ENCODE data around the gene OR51F2.
"Not testable (repeated sequence)": the region's sequence is repeated elsewhere in the genome, so short reads cannot be mapped to it uniquely, and the experiment has no call there.

OR51F2 gene

DNA sequence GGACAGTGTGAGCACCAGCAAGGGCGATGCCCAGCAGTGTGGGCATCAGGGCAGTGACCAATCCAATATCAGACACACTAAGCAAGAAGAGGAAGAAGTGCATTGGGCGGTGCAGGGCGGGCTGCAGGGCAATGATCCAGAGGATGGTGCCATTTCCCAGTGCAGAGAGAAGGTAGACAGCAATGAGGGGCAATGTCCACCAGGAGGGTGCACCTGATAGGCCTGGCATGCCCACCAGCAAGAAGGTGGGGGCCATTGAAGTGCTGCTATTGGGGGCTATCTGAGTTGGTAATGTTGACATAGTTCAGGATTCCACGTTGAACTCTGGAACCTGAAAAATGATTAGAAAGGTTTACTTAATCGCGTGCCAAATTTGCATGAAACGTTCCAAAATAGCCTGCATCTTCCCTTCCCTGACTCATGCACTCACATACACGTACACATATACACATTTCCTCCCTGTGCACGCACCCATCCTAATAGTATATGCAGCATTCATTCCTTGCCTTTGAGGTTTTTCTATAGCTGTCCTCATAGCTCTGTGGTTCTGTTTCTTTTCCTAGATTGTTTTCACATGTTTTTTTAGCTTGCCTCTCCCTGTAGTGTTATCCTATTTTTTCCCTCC lies 27.9 kb downstream of the OR51F2 start, which contains the start of gene OR51S1:
TSS of gene OR51S1 (minus strand) at position 301 of the 625 bp plus-strand sequence. CDS start at position 301, 0 bp downstream.
- no peak within 1 kb of the TSS for H3K4me3 ChIP-seq (ENCODE audit: low read depth, low read length)
- in situ Hi-C loops (cut with HindIII; ENCODE audit: low sequenced_read_pairs): no loop called here
- TF ChIP-seq, protein P1, sequence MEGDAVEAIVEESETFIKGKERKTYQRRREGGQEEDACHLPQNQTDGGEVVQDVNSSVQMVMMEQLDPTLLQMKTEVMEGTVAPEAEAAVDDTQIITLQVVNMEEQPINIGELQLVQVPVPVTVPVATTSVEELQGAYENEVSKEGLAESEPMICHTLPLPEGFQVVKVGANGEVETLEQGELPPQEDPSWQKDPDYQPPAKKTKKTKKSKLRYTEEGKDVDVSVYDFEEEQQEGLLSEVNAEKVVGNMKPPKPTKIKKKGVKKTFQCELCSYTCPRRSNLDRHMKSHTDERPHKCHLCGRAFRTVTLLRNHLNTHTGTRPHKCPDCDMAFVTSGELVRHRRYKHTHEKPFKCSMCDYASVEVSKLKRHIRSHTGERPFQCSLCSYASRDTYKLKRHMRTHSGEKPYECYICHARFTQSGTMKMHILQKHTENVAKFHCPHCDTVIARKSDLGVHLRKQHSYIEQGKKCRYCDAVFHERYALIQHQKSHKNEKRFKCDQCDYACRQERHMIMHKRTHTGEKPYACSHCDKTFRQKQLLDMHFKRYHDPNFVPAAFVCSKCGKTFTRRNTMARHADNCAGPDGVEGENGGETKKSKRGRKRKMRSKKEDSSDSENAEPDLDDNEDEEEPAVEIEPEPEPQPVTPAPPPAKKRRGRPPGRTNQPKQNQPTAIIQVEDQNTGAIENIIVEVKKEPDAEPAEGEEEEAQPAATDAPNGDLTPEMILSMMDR (IDR thresholded peaks at IDR 0.05; ENCODE audit: low read depth, low read length): no peak
- no peak for DNase-seq (ENCODE audit: low read depth, low spot score)

DNA sequence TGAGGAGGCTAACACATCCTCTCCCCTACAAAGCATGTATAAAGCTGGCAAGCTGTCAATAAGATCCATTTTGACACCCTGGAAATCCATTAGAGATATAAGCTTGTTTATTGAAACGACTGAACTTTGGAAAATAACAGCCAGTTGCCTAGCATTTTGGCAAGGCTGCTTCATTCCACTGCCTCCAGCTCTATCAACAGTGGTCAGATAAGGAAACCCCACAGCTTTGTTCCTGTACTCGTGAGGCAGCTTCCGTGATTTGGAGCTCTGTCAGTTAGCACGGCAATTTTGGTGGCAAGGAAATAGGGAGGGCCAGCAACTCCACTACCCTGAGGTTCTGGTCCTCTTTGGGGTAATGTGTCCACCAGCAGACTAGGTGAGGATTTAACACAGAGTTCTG lies 29.9 kb downstream of the OR51F2 start:
- in situ Hi-C loops (cut with HindIII; ENCODE audit: low sequenced_read_pairs): no loop called here
- TF ChIP-seq, protein P1 (IDR thresholded peaks at IDR 0.05; ENCODE audit: low read depth, low read length): no peak
- no peak overlapping the region for H3K4me3 ChIP-seq (ENCODE audit: low read depth, low read length)
- peak; percentile 23 for DNase-seq (ENCODE audit: low read depth, low spot score)

DNA sequence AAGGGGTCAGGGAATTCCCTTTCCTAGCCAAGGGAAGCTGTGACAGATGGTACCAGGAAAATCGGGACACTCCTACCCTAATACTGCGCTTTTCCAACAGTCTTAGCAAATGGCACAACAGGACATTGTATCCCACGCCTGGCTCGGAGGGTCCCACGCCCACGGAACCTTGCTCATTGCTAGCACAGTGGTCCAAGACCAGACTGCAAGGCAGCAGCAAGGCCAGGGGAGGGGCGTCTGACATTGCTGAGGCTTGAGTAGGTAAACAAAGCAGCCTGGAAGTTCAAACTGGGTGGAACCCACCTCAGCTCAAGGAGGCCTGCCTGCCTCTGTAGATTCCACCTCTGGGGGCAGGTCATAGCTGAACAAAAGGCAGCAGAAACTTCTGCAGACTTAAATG lies 33.2 kb downstream of the OR51F2 start:
- H3K4me3 ChIP-seq (ENCODE audit: low read depth, low read length); DNase-seq (ENCODE audit: low read depth, low spot score); in situ Hi-C loops (cut with HindIII; ENCODE audit: low sequenced_read_pairs): not testable (repeated sequence)

DNA sequence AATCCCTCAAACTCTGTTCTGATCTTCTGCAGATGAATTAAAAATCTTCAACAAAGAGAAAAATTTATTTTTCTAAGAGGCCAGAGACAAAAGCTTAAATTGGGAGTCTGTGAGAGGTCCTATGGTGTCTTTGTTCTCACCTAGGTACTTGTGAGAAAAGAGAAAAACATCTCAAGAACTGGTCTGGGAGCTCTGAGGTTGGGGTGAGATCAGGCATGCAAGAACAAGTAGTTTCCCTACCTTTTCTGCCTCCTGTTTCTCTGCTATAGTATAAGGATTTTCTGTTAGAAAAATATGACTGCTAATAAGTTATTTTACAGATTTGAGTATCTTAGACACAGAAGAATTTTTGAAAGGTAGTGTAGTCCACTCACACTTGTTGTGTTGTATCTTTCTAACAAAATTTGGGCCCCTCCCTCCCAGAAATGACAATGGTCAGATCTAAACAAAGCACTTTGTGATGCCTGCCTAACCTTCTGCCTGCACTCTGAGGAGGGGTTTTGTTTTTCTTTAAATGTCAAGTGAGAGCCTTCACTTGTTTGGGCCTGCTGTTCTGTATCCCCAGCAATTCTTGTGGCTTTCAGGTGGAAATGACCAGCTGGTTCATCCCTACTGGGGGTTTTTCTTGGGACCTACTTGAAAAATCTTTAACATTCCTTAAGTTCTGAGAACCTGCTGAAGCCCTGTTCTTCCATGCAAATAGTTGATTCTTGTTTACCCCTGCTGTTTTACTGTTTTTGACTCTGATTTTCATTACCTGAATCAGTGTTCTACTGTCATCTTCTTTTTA lies 41.5 kb downstream of the OR51F2 start:
- TF ChIP-seq, protein P1 (IDR thresholded peaks at IDR 0.05; ENCODE audit: low read depth, low read length): no peak
- DNase-seq (ENCODE audit: low read depth, low spot score): no peak
- H3K4me3 ChIP-seq (ENCODE audit: low read depth, low read length): no peak overlapping the region
- in situ Hi-C loops (cut with HindIII; ENCODE audit: low sequenced_read_pairs): no loop called here

DNA sequence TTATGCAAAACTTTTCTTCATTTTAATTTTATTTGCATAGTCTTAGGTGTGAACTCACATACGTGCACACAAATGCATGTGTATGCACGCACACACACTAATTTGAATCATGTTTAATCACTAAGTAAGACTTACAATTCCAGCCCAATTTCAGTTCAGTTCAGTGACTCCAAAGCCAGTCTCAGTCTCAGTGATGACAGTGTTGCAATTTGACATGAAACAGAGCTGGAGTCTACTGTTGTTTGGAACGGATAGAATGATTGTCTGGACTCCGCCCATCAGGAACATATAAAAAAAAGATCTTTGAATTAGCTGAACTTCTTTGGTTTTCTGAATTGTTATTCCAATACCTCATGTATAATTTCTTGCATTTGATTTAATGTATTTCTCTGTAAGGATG lies 42.8 kb downstream of the OR51F2 start:
- TF ChIP-seq, protein P1 (IDR thresholded peaks at IDR 0.05; ENCODE audit: low read depth, low read length): no peak
- no peak overlapping the region for H3K4me3 ChIP-seq (ENCODE audit: low read depth, low read length)
- no peak for DNase-seq (ENCODE audit: low read depth, low spot score)
- in situ Hi-C loops (cut with HindIII; ENCODE audit: low sequenced_read_pairs): no loop called here

DNA sequence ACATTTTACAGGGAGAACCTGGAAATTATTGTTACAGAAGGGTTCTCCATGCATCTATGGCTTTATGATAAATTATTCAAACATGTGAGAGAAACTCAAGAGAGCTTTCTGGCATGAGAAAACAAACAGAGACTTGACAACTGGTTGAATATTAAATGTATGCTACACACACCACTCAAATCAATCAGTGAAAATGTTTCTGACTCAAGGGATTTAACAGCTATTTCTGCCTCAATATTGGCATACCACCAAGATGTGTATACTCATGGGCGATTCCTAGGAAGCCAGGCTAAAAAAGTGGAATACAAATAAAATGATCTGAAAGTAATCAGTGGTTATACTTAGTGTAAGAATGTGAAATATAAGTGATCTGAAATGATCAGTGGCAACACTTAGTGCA lies 44.7 kb downstream of the OR51F2 start:
- no peak for DNase-seq (ENCODE audit: low read depth, low spot score)
- in situ Hi-C loops (cut with HindIII; ENCODE audit: low sequenced_read_pairs): no loop called here
- TF ChIP-seq, protein P1 (IDR thresholded peaks at IDR 0.05; ENCODE audit: low read depth, low read length): no peak
- no peak overlapping the region for H3K4me3 ChIP-seq (ENCODE audit: low read depth, low read length)
